Activated naive CD4-positive, alpha-beta T cell treated with anti-CD3 and anti-CD28 coated beads, Interleukin-2, amount 10 ng/mL, durations not matched to agents 7 days and 5 days (primary cell): ENCODE data around the gene GPRC5C.

Experiments
- CTCF ChIA-PET: fragments of 350-600 bp; sonication (Branson Sonifier 250); formaldehyde crosslinking; loops from one replicate; lab custom pipeline; 2021; ENCODE audit warnings: antibody characterized with exemption; lab: Charles Lee
- DNase-seq: peaks from one replicate; pipeline ENCODE4 v3.0.0-alpha.2; 2020
- H3K27ac Mint-ChIP-seq: one replicate; pipeline ENCODE4 v1.8.0; 2021; ENCODE audit warnings: mild to moderate bottlenecking, moderate library complexity, mixed read lengths
- H3K27me3 Mint-ChIP-seq: one replicate; pipeline ENCODE4 v1.8.0; 2021; ENCODE audit warnings: mild to moderate bottlenecking, mixed read lengths
- H3K36me3 Mint-ChIP-seq: one replicate; pipeline ENCODE4 v1.8.0; 2021; ENCODE audit warnings: mixed read lengths
- H3K4me1 Mint-ChIP-seq: one replicate; pipeline ENCODE4 v1.8.0; 2021; ENCODE audit warnings: mixed read lengths
- H3K4me3 Mint-ChIP-seq: one replicate; pipeline ENCODE4 v1.8.0; 2021; ENCODE audit warnings: mild to moderate bottlenecking, moderate library complexity, mixed read lengths
- H3K9me3 Mint-ChIP-seq: one replicate; pipeline ENCODE4 v1.8.0; 2021; ENCODE audit warnings: mixed read lengths

Gene GPRC5C

DNA sequence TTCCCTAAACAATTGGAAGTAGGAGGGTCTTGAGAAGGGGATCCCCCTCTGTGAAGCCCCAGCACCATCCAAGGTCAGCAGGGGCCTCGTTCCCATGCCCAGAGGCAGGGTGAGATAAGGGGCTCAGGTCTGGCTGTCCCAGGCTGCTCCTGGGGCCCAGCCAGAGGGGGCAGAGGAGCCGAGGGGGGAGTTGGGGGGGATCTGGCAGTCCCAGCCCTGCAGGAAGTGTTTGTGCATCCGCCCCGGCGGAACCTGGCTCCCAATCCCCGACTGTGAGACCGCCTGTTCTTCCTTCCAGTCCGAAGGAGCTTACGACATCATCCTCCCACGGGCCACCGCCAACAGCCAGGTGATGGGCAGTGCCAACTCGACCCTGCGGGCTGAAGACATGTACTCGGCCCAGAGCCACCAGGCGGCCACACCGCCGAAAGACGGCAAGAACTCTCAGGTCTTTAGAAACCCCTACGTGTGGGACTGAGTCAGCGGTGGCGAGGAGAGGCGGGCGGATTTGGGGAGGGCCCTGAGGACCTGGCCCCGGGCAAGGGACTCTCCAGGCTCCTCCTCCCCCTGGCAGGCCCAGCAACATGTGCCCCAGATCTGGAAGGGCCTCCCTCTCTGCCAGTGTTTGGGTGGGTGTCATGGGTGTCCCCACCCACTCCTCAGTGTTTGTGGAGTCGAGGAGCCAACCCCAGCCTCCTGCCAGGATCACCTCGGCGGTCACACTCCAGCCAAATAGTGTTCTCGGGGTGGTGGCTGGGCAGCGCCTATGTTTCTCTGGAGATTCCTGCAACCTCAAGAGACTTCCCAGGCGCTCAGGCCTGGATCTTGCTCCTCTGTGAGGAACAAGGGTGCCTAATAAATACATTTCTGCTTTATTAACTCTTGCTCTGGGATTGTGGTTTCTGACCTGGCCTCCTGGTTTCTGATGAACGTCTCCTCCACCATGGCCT lies 14.9 kb downstream of the GPRC5C start:
- Mint-ChIP-seq H3K4me3 (no peak overlapping the region), H3K27me3 (peaks cover 90% of the 10 kb centered on the region), H3K9me3 (no peaks in the 10 kb centered on the region), H3K4me1 (peaks cover 7% of the 10 kb centered on the region), H3K27ac (no peak overlapping the region), H3K36me3 (no peaks in the 10 kb centered on the region)
- DNase-seq: no peak
- CTCF ChIA-PET: interaction anchor here (0.6 to 2.1 kb wide), 3 partner anchors 9 to 68 kb away, joined by 3 to 8 read pairs (median 5); no protein-coding TSS in a partner anchor

- Mint-ChIP-seq H3K27me3 (peaks cover 93% of the 10 kb centered on the region), H3K4me3 (no peak overlapping the region), H3K27ac (no peak overlapping the region), H3K36me3 (no peaks in the 10 kb centered on the region), H3K4me1 (peaks cover 16% of the 10 kb centered on the region), H3K9me3 (no peaks in the 10 kb centered on the region)
- CTCF ChIA-PET: interaction anchor here (2.1 kb wide), 1 partner anchor 69 kb away, joined by 8 read pairs; no protein-coding TSS in a partner anchor
- DNase-seq: no peak
Observed at GRCh38 chr17:74447628-74448159, 15.8 kb downstream of the GPRC5C start.

DNA sequence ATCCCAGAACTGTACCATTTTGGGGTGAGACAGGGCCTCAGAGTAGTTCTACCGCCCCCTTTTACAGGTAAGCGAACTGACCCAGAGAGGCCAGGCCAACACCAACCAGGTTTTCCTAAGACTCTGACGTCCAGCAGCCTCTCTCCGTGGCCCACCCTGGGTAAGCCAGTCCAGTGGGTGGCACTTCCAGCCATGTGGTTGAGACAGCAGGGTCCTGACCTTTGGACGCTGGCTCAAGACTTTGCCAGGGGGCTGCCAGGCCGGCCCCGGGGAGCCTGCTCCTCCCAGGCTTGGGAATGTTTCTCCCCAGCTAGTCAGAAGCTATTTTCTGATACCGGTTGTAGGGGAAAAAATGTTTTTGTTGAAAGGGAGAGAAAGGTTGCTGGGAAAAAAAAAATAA lies 16.9 kb downstream of the GPRC5C start:
- Mint-ChIP-seq H3K4me3 (no peak overlapping the region), H3K27ac (no peak overlapping the region), H3K4me1 (peaks cover 25% of the 10 kb centered on the region), H3K36me3 (no peaks in the 10 kb centered on the region), H3K9me3 (no peaks in the 10 kb centered on the region), H3K27me3 (peaks cover 93% of the 10 kb centered on the region)
- CTCF ChIA-PET: interaction anchor here (2.1 kb wide), 1 partner anchor 70 kb away, joined by 8 read pairs; no protein-coding TSS in a partner anchor
- no peak for DNase-seq

- Mint-ChIP-seq H3K27ac (no peak overlapping the region), H3K4me3 (no peak overlapping the region), H3K27me3 (peaks cover 91% of the 10 kb centered on the region), H3K36me3 (no peaks in the 10 kb centered on the region), H3K4me1 (peaks cover 26% of the 10 kb centered on the region), H3K9me3 (no peaks in the 10 kb centered on the region)
- no peak for DNase-seq
- CTCF ChIA-PET: interaction anchor here (0.7 kb wide), 1 partner anchor 9 kb away, joined by 3 read pairs; no protein-coding TSS in a partner anchor
Observed at GRCh38 chr17:74449306-74449705, 17.4 kb downstream of the GPRC5C start.

- H3K36me3 Mint-ChIP-seq: no peaks in the 10 kb centered on the region
- no peak for DNase-seq
- no peak overlapping the region for H3K4me3 Mint-ChIP-seq
- H3K9me3 Mint-ChIP-seq: no peaks in the 10 kb centered on the region
- H3K4me1 Mint-ChIP-seq: peaks cover 29% of the 10 kb centered on the region
- H3K27me3 Mint-ChIP-seq: peaks cover 91% of the 10 kb centered on the region
- CTCF ChIA-PET: interaction anchor here (0.7 kb wide), 1 partner anchor 8 kb away, joined by 3 read pairs; no protein-coding TSS in a partner anchor
- no peak overlapping the region for H3K27ac Mint-ChIP-seq
Observed at GRCh38 chr17:74449773-74450172, 17.9 kb downstream of the GPRC5C start.

GRCh38 chr17:74450231-74450630 lies 18.3 kb downstream of the GPRC5C start:
- DNase-seq: no peak
- H3K4me1 Mint-ChIP-seq: peaks cover 30% of the 10 kb centered on the region
- H3K36me3 Mint-ChIP-seq: no peaks in the 10 kb centered on the region
- peaks cover 91% of the 10 kb centered on the region for H3K27me3 Mint-ChIP-seq
- CTCF ChIA-PET: interaction anchor here (0.9 to 1.6 kb wide), 2 partner anchors 12 to 29 kb away, joined by 3 read pairs; no protein-coding TSS in a partner anchor
- H3K4me3 Mint-ChIP-seq: no peak overlapping the region
- no peaks in the 10 kb centered on the region for H3K9me3 Mint-ChIP-seq
- H3K27ac Mint-ChIP-seq: no peak overlapping the region

GRCh38 chr17:74450925-74451403 lies 19.1 kb downstream of the GPRC5C start:
- no peak overlapping the region for H3K27ac Mint-ChIP-seq
- CTCF ChIA-PET: interaction anchor here (0.9 to 1.6 kb wide), 2 partner anchors 13 to 28 kb away, joined by 3 read pairs; no protein-coding TSS in a partner anchor

GRCh38 chr17:74451557-74451956 lies 19.7 kb downstream of the GPRC5C start:
- Mint-ChIP-seq H3K9me3 (no peaks in the 10 kb centered on the region), H3K27ac (no peak overlapping the region), H3K36me3 (no peaks in the 10 kb centered on the region), H3K4me3 (no peak overlapping the region), H3K4me1 (peaks cover 31% of the 10 kb centered on the region), H3K27me3 (peaks cover 90% of the 10 kb centered on the region)
- CTCF ChIA-PET: interaction anchor here (0.6 to 8.8 kb wide), 3 partner anchors 14 to 73 kb away, joined by 3 to 107 read pairs (median 3); no protein-coding TSS in a partner anchor
- no peak for DNase-seq

More at GRCh38 chr17:74450925-74451403, 19.1 kb downstream of the GPRC5C start:
- no peak for DNase-seq
- H3K9me3 Mint-ChIP-seq: no peaks in the 10 kb centered on the region
- no peaks in the 10 kb centered on the region for H3K36me3 Mint-ChIP-seq
- H3K4me3 Mint-ChIP-seq: no peak overlapping the region
- H3K4me1 Mint-ChIP-seq: peaks cover 31% of the 10 kb centered on the region
- H3K27me3 Mint-ChIP-seq: peaks cover 90% of the 10 kb centered on the region

GRCh38 chr17:74452033-74452840 lies 20.3 kb downstream of the GPRC5C start:
- Mint-ChIP-seq H3K27ac (no peak overlapping the region), H3K4me3 (no peak overlapping the region)
- CTCF ChIA-PET: interaction anchor here (0.6 to 8.8 kb wide), 4 partner anchors 13 to 83 kb away, joined by 3 to 107 read pairs (median 4); no protein-coding TSS in a partner anchor

DNA sequence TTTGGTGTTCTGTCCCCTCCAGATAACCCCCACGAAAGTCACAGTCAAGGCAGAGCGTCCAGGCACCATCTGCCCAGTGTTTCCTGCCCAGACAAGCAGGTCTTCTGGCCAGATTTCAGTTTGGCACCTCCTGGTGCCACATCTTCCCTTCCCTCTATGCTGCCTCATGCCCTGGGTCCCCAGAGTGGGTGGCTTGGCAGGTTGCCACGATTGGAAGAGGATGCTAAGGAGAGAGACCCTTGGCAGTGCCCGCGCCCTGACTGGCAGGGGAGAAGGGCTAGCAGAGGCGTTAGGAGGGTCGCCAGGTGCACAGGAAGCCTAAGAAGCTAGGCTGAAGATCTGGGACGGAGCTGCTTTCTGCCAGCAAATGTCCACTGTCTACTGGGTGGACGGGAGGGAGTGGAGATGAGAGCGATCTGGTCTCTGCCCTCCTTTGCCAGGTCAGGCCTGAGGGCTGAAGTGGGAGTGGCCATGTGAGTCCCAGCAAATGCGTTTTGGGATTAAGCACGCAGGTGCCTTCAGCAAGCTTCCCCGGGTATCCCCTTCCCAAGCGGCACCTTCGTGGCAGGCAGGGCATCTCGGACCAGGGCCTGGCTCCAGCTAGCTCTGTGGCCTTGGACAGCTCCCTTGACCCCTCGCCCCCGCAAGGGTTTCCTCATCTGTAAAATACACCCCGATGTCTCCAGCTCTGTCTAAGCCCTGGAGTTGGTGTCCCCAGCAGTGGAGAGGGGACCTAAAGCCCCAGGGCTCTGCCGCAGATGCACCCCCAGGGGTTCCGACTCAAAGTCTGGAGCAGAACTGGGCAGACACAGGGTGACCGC lies 21.2 kb downstream of the GPRC5C start:
- Mint-ChIP-seq H3K27me3 (peaks cover 89% of the 10 kb centered on the region), H3K9me3 (no peaks in the 10 kb centered on the region), H3K36me3 (no peaks in the 10 kb centered on the region), H3K27ac (peak overlapping the region; percentile 25), H3K4me3 (no peak overlapping the region), H3K4me1 (peaks cover 35% of the 10 kb centered on the region)
- CTCF ChIA-PET: interaction anchor here (0.6 to 8.8 kb wide), 6 partner anchors 14 to 85 kb away, joined by 4 to 107 read pairs (median 14); partner anchors contain the start of gene GPR142
- DNase-seq: no peak

More at GRCh38 chr17:74452033-74452840, 20.3 kb downstream of the GPRC5C start:
- Mint-ChIP-seq H3K36me3 (no peaks in the 10 kb centered on the region), H3K4me1 (peaks cover 31% of the 10 kb centered on the region), H3K27me3 (peaks cover 90% of the 10 kb centered on the region), H3K9me3 (no peaks in the 10 kb centered on the region)
- peak; percentile 47 for DNase-seq

- Mint-ChIP-seq H3K27ac (no peak overlapping the region), H3K9me3 (no peaks in the 10 kb centered on the region), H3K4me3 (no peak overlapping the region), H3K4me1 (peaks cover 41% of the 10 kb centered on the region), H3K27me3 (peaks cover 91% of the 10 kb centered on the region), H3K36me3 (no peaks in the 10 kb centered on the region)
- CTCF ChIA-PET: interaction anchor here (0.6 to 8.8 kb wide), 7 partner anchors 15 to 399 kb away, joined by 3 to 107 read pairs (median 5); partner anchors contain the start of gene GPR142
- DNase-seq: peak; percentile 85
Observed at GRCh38 chr17:74453665-74454196, 21.8 kb downstream of the GPRC5C start.
